Measurements from ENCODE around the gene PRSS8. TPM values are rescaled to one million over a fixed set of nuclear protein-coding genes. Genes with fewer than 3 reads are reported as not detected.

Gene PRSS8
- total RNA-seq, 1 experiment from 2014 or later, result 42.6 TPM

- TF ChIP-seq CTCF (IDR thresholded peaks at IDR 0.05 in 2 of 3, conservative IDR thresholded peaks at IDR 0.05 in 1 of 3; ENCODE audit: borderline replicate concordance in 1 of 3, insufficient read depth in 1 of 3, low read depth in 2 of 3, low read length in 2 of 3), result no peak
- TF ChIP-seq ZFX (IDR thresholded peaks at IDR 0.05), result no peak
Observed at GRCh38 chr16:31182391-31182790, 46.9 kb upstream of the PRSS8 start (continued).

- H3K27me3 ChIP-seq (ENCODE audit: insufficient read depth, low read length), result no peaks in the 10 kb centered on the region
- TF ChIP-seq, protein P1, sequence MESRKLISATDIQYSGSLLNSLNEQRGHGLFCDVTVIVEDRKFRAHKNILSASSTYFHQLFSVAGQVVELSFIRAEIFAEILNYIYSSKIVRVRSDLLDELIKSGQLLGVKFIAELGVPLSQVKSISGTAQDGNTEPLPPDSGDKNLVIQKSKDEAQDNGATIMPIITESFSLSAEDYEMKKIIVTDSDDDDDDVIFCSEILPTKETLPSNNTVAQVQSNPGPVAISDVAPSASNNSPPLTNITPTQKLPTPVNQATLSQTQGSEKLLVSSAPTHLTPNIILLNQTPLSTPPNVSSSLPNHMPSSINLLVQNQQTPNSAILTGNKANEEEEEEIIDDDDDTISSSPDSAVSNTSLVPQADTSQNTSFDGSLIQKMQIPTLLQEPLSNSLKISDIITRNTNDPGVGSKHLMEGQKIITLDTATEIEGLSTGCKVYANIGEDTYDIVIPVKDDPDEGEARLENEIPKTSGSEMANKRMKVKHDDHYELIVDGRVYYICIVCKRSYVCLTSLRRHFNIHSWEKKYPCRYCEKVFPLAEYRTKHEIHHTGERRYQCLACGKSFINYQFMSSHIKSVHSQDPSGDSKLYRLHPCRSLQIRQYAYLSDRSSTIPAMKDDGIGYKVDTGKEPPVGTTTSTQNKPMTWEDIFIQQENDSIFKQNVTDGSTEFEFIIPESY (IDR thresholded peaks at IDR 0.05; ENCODE audit: extremely low read depth, insufficient replicate concordance, low read length), result no peak
- TF ChIP-seq POLR2AphosphoS5 (IDR thresholded peaks at IDR 0.05; ENCODE audit: low read depth, low read length) (no peak), EGR1 (IDR thresholded peaks at IDR 0.05; ENCODE audit: low read depth) (no peak)
- intact Hi-C loops (cut with micrococcal nuclease), result no loop called here
- H3K79me2 ChIP-seq (ENCODE audit: insufficient read depth, low read length), result peaks cover 63% of the 10 kb centered on the region
- H3K27ac ChIP-seq (ENCODE audit: low read depth, low read length), result peak overlapping the region; percentile 92
- peak overlapping the region; percentile 92 for H3K4me2 ChIP-seq (ENCODE audit: low read length)
- peaks cover 10 to 26% of the 10 kb centered on the region in 2 experiments for H3K4me1 ChIP-seq (ENCODE audit: control insufficient read depth in 1 of 2, insufficient read depth in 2 of 2, low read length in 2 of 2)
- no peak for DNase-seq (ENCODE audit: low read depth, low spot score)
- ATAC-seq, result no peak
- H2AFZ ChIP-seq (ENCODE audit: low read depth, low read length, poor library complexity, severe bottlenecking), result no peak overlapping the region
- H3K4me3 ChIP-seq (replicated peaks in 1 of 2; ENCODE audit: low read depth in 1 of 2, low read length in 2 of 2), result peak overlapping the region; percentile 90 to 93
- TSS peak; percentile 37 for BruUV-seq (replicated peaks)
- H3K9me2 ChIP-seq (ENCODE audit: insufficient read depth), result no peaks in the 10 kb centered on the region
- CTCF ChIA-PET, result interaction anchor here (1.0 kb wide), 1 partner anchor 39 kb away, joined by 7 read pairs; no protein-coding TSS in a partner anchor
- H3K36me3 ChIP-seq (ENCODE audit: control insufficient read depth in 1 of 2, insufficient read depth in 2 of 2, low read length in 2 of 2), result peaks cover 33 to 51% of the 10 kb centered on the region in 2 experiments
- RAD21 ChIA-PET (ENCODE audit: low non-redundant PET in 1 of 2, low total read pairs in 2 of 2, uncharacterized antibody in 2 of 2, unreplicated experiment in 2 of 2), result no interaction called here
- H3K9me3 ChIP-seq (ENCODE audit: control insufficient read depth in 1 of 2, insufficient read depth in 1 of 2, low read depth in 1 of 2, low read length in 2 of 2), result no peaks in the 10 kb centered on the region
- peaks cover 51% of the 10 kb centered on the region for H4K20me1 ChIP-seq (ENCODE audit: insufficient read depth)
- peak overlapping the region; percentile 98 for H3K9ac ChIP-seq (ENCODE audit: low read length)
- POLR2A ChIA-PET, result interaction anchor here (0.7 to 2.1 kb wide), 11 partner anchors 8 to 108 kb away, joined by 3 to 17 read pairs (median 8); partner anchors contain the start of genes KAT8, TRIM72 and ZNF668
Observed at GRCh38 chr16:31181102-31181830, 45.7 kb upstream of the PRSS8 start.

Data from HCT116 (cell line).